Measurements from ENCODE around the gene PHACTR1. TPM values are rescaled to one million over a fixed set of nuclear protein-coding genes. Genes with fewer than 3 reads are reported as not detected.

Gene PHACTR1
- polyA plus RNA-seq, 3 donors: 6.1 to 26.9 (median 7.6) TPM

- Mint-ChIP-seq H3K4me3 (no peak overlapping the region), H3K27ac (no peak overlapping the region), H3K4me1 (no peaks in the 10 kb centered on the region), H3K27me3 (ENCODE audit: low read depth in 3 of 3) (peaks cover 0 to 1% (median 0%) of the 10 kb centered on the region in 3 donors), H3K36me3 (no peaks in the 10 kb centered on the region), H3K9me3 (no peaks in the 10 kb centered on the region)
- Histone ChIP-seq H3K4me2 (replicated peaks; ENCODE audit: extremely low read depth, low read length, poor library complexity, severe bottlenecking) (no peak overlapping the region), H3K79me2 (ENCODE audit: insufficient read depth, low read length) (no peaks in the 10 kb centered on the region), H3K36me3 (replicated peaks in 1 of 2; ENCODE audit: control insufficient read depth in 1 of 2, insufficient read depth in 2 of 2, low read length in 2 of 2) (no peaks in the 10 kb centered on the region), H4K20me1 (ENCODE audit: insufficient read depth, low read length) (no peaks in the 10 kb centered on the region), H3K9me3 (replicated peaks in 1 of 2; ENCODE audit: control insufficient read depth in 1 of 2, insufficient read depth in 1 of 2, low read length in 2 of 2) (no peaks in the 10 kb centered on the region), H3K27me3 (ENCODE audit: control insufficient read depth in 2 of 2, insufficient read depth in 2 of 2, low read length in 2 of 2) (no peaks in the 10 kb centered on the region), H3K4me1 (ENCODE audit: control insufficient read depth in 1 of 2, insufficient read depth in 2 of 2, low read length in 2 of 2) (no peaks in the 10 kb centered on the region), H2AFZ (ENCODE audit: insufficient read depth, low read depth, low read length, poor library complexity, severe bottlenecking) (no peak overlapping the region), H3K9ac (ENCODE audit: insufficient read depth, low read length, poor library complexity, severe bottlenecking) (no peak overlapping the region), H3K4me3 (replicated peaks in 1 of 3; ENCODE audit: low read depth in 2 of 3, low read length in 3 of 3) (no peak overlapping the region), H3K27ac (ENCODE audit: low read depth in 1 of 2, low read length in 2 of 2) (no peak overlapping the region)
- 78% methylated on average over 2 of the region's 7 CpGs for WGBS (ENCODE audit: insufficient coverage)
- DNase-seq: no peak
- intact Hi-C loops (cut with micrococcal nuclease): no loop called here
- TF ChIP-seq, protein P1, sequence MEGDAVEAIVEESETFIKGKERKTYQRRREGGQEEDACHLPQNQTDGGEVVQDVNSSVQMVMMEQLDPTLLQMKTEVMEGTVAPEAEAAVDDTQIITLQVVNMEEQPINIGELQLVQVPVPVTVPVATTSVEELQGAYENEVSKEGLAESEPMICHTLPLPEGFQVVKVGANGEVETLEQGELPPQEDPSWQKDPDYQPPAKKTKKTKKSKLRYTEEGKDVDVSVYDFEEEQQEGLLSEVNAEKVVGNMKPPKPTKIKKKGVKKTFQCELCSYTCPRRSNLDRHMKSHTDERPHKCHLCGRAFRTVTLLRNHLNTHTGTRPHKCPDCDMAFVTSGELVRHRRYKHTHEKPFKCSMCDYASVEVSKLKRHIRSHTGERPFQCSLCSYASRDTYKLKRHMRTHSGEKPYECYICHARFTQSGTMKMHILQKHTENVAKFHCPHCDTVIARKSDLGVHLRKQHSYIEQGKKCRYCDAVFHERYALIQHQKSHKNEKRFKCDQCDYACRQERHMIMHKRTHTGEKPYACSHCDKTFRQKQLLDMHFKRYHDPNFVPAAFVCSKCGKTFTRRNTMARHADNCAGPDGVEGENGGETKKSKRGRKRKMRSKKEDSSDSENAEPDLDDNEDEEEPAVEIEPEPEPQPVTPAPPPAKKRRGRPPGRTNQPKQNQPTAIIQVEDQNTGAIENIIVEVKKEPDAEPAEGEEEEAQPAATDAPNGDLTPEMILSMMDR (IDR thresholded peaks at IDR 0.05): no peak
These were observed 372.9 kb downstream of the PHACTR1 start for GRCh38 chr6:13089296-13089994.

DNA sequence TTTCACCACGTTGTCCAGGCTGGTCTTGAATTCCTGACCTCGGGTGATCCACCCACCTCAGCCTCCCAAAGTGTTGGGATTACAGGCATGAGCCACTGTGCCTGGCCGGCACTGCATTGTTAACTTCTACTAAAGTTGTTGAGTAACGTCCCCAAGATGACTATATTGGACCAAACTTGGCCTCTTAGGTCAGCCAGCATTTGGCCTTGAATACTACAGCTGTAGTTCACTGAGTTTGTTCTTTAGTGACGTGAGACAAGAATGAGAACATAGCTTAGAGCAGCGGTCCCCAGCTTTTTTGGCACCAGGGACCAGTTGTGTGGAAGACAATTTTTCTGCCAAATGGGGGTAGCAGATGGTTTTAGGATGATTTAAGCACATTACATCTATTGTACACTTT is 374.6 kb downstream of the PHACTR1 start:
- Mint-ChIP-seq H3K36me3 (no peaks in the 10 kb centered on the region), H3K4me3 (no peak overlapping the region), H3K4me1 (no peaks in the 10 kb centered on the region), H3K27me3 (ENCODE audit: low read depth in 3 of 3) (peaks cover 0 to 1% (median 0%) of the 10 kb centered on the region in 3 donors), H3K27ac (no peak overlapping the region), H3K9me3 (no peaks in the 10 kb centered on the region)
- no peak overlapping the region for H3K9ac ChIP-seq (ENCODE audit: insufficient read depth, low read length, poor library complexity, severe bottlenecking)
- no peaks in the 10 kb centered on the region for H4K20me1 ChIP-seq (ENCODE audit: insufficient read depth, low read length)
- no peak overlapping the region for H2AFZ ChIP-seq (ENCODE audit: insufficient read depth, low read depth, low read length, poor library complexity, severe bottlenecking)
- H3K79me2 ChIP-seq (ENCODE audit: insufficient read depth, low read length): no peaks in the 10 kb centered on the region
- H3K36me3 ChIP-seq (replicated peaks in 1 of 2; ENCODE audit: control insufficient read depth in 1 of 2, insufficient read depth in 2 of 2, low read length in 2 of 2): no peaks in the 10 kb centered on the region
- H3K27ac ChIP-seq (ENCODE audit: low read depth in 1 of 2, low read length in 2 of 2): no peak overlapping the region
- intact Hi-C loops (cut with micrococcal nuclease): no loop called here
- DNase-seq: no peak
- no peaks in the 10 kb centered on the region for H3K27me3 ChIP-seq (ENCODE audit: control insufficient read depth in 2 of 2, insufficient read depth in 2 of 2, low read length in 2 of 2)
- 97% methylated on average over 4 of the region's 6 CpGs for WGBS (ENCODE audit: insufficient coverage)
- no peaks in the 10 kb centered on the region for H3K4me1 ChIP-seq (ENCODE audit: control insufficient read depth in 1 of 2, insufficient read depth in 2 of 2, low read length in 2 of 2)
- H3K4me2 ChIP-seq (replicated peaks; ENCODE audit: extremely low read depth, low read length, poor library complexity, severe bottlenecking): no peak overlapping the region
- no peaks in the 10 kb centered on the region for H3K9me3 ChIP-seq (replicated peaks in 1 of 2; ENCODE audit: control insufficient read depth in 1 of 2, insufficient read depth in 1 of 2, low read length in 2 of 2)
- no peak overlapping the region for H3K4me3 ChIP-seq (replicated peaks in 1 of 3; ENCODE audit: low read depth in 2 of 3, low read length in 3 of 3)
- TF ChIP-seq, protein P1 (IDR thresholded peaks at IDR 0.05): no peak

Measured in CD14-positive monocyte (primary cell).